ENCODE measurements around the gene LRRC9.

The LRRC9 gene

GRCh38 chr14:60067882-60068281 is 147.9 kb downstream of the LRRC9 start:
- Histone ChIP-seq H3K27ac (ENCODE audit: low read length) (no peak overlapping the region), H3K4me1 (ENCODE audit: control insufficient read depth in 1 of 2, insufficient read depth in 2 of 2, low read length in 2 of 2) (no peaks in the 10 kb centered on the region), H3K36me3 (ENCODE audit: control insufficient read depth in 1 of 2, insufficient read depth in 2 of 2, low read length in 2 of 2) (no peaks in the 10 kb centered on the region), H3K4me3 (ENCODE audit: low read depth in 1 of 2, low read length in 2 of 2) (no peak overlapping the region), H3K9me3 (ENCODE audit: control insufficient read depth in 1 of 2, low read length in 2 of 2) (no peaks in the 10 kb centered on the region), H3K27me3 (ENCODE audit: low read depth, low read length) (no peaks in the 10 kb centered on the region)

- H3K4me3 ChIP-seq (ENCODE audit: low read depth in 1 of 2, low read length in 2 of 2) = no peak overlapping the region
Measured at GRCh38 chr14:60079723-60080122, 159.8 kb downstream of the LRRC9 start.

GRCh38 chr14:60085085-60085484 is 165.1 kb downstream of the LRRC9 start:
- no peaks in the 10 kb centered on the region for H3K4me1 ChIP-seq (ENCODE audit: control insufficient read depth in 1 of 2, insufficient read depth in 2 of 2, low read length in 2 of 2)
- no peak overlapping the region for H3K27ac ChIP-seq (ENCODE audit: low read length)
- H3K36me3 ChIP-seq (ENCODE audit: control insufficient read depth in 1 of 2, insufficient read depth in 2 of 2, low read length in 2 of 2) = no peaks in the 10 kb centered on the region
- H3K4me3 ChIP-seq (ENCODE audit: low read depth in 1 of 2, low read length in 2 of 2) = no peak overlapping the region
- H3K27me3 ChIP-seq (ENCODE audit: low read depth, low read length) = no peaks in the 10 kb centered on the region
- no peaks in the 10 kb centered on the region for H3K9me3 ChIP-seq (ENCODE audit: control insufficient read depth in 1 of 2, low read length in 2 of 2)

More at GRCh38 chr14:60079723-60080122, 159.8 kb downstream of the LRRC9 start:
- Histone ChIP-seq H3K36me3 (ENCODE audit: control insufficient read depth in 1 of 2, insufficient read depth in 2 of 2, low read length in 2 of 2) (no peaks in the 10 kb centered on the region), H3K4me1 (ENCODE audit: control insufficient read depth in 1 of 2, insufficient read depth in 2 of 2, low read length in 2 of 2) (no peaks in the 10 kb centered on the region), H3K27me3 (ENCODE audit: low read depth, low read length) (no peaks in the 10 kb centered on the region), H3K9me3 (ENCODE audit: control insufficient read depth in 1 of 2, low read length in 2 of 2) (no peaks in the 10 kb centered on the region), H3K27ac (ENCODE audit: low read length) (no peak overlapping the region)

- H3K36me3 ChIP-seq (ENCODE audit: control insufficient read depth in 1 of 2, insufficient read depth in 2 of 2, low read length in 2 of 2) = no peaks in the 10 kb centered on the region
- no peak overlapping the region for H3K4me3 ChIP-seq (ENCODE audit: low read depth in 1 of 2, low read length in 2 of 2)
- H3K27ac ChIP-seq (ENCODE audit: low read length) = no peak overlapping the region
- no peaks in the 10 kb centered on the region for H3K27me3 ChIP-seq (ENCODE audit: low read depth, low read length)
- H3K4me1 ChIP-seq (ENCODE audit: control insufficient read depth in 1 of 2, insufficient read depth in 2 of 2, low read length in 2 of 2) = no peaks in the 10 kb centered on the region
- no peaks in the 10 kb centered on the region for H3K9me3 ChIP-seq (ENCODE audit: control insufficient read depth in 1 of 2, low read length in 2 of 2)
Measured at GRCh38 chr14:60085693-60086092, 165.7 kb downstream of the LRRC9 start.

- Histone ChIP-seq H3K27me3 (ENCODE audit: low read depth, low read length) (no peaks in the 10 kb centered on the region), H3K4me3 (ENCODE audit: low read depth in 1 of 2, low read length in 2 of 2) (no peak overlapping the region), H3K36me3 (ENCODE audit: control insufficient read depth in 1 of 2, insufficient read depth in 2 of 2, low read length in 2 of 2) (peaks cover 0 to 10% of the 10 kb centered on the region in 2 donors), H3K27ac (ENCODE audit: low read length) (no peak overlapping the region), H3K4me1 (ENCODE audit: control insufficient read depth in 1 of 2, insufficient read depth in 2 of 2, low read length in 2 of 2) (no peaks in the 10 kb centered on the region), H3K9me3 (ENCODE audit: control insufficient read depth in 1 of 2, low read length in 2 of 2) (no peaks in the 10 kb centered on the region)
Measured at GRCh38 chr14:60087668-60088067, 167.7 kb downstream of the LRRC9 start.

- Histone ChIP-seq H3K4me3 (ENCODE audit: low read depth in 1 of 2, low read length in 2 of 2) (no peak overlapping the region), H3K4me1 (ENCODE audit: control insufficient read depth in 1 of 2, insufficient read depth in 2 of 2, low read length in 2 of 2) (peaks cover 0 to 11% of the 10 kb centered on the region in 2 donors), H3K27ac (ENCODE audit: low read length) (no peak overlapping the region), H3K36me3 (ENCODE audit: control insufficient read depth in 1 of 2, insufficient read depth in 2 of 2, low read length in 2 of 2) (peaks cover 0 to 18% of the 10 kb centered on the region in 2 donors), H3K27me3 (ENCODE audit: low read depth, low read length) (no peaks in the 10 kb centered on the region), H3K9me3 (ENCODE audit: control insufficient read depth in 1 of 2, low read length in 2 of 2) (no peaks in the 10 kb centered on the region)
Measured at GRCh38 chr14:60089221-60089620, 169.3 kb downstream of the LRRC9 start.

- Histone ChIP-seq H3K36me3 (ENCODE audit: control insufficient read depth in 1 of 2, insufficient read depth in 2 of 2, low read length in 2 of 2) (peaks cover 0 to 18% of the 10 kb centered on the region in 2 donors), H3K9me3 (ENCODE audit: control insufficient read depth in 1 of 2, low read length in 2 of 2) (no peaks in the 10 kb centered on the region), H3K4me3 (ENCODE audit: low read depth in 1 of 2, low read length in 2 of 2) (peak overlapping the region; percentile 84 to 93), H3K27me3 (ENCODE audit: low read depth, low read length) (no peaks in the 10 kb centered on the region), H3K27ac (ENCODE audit: low read length) (peak overlapping the region; percentile 99), H3K4me1 (ENCODE audit: control insufficient read depth in 1 of 2, insufficient read depth in 2 of 2, low read length in 2 of 2) (peaks cover 0 to 21% of the 10 kb centered on the region in 2 donors)
Measured at GRCh38 chr14:60090864-60091519, 171.0 kb downstream of the LRRC9 start.

GRCh38 chr14:60091550-60092525 is 171.9 kb downstream of the LRRC9 start, which contains the start of gene PCNX4:
Gene PCNX4 (plus strand): TSS chr14:60091923. CDS start chr14:60107639, 15,716 bp downstream.
- Histone ChIP-seq H3K27me3 (ENCODE audit: low read depth, low read length) (no peaks in the 10 kb centered on the region), H3K27ac (ENCODE audit: low read length) (peak within 1 kb of the TSS; percentile 99), H3K4me1 (ENCODE audit: control insufficient read depth in 1 of 2, insufficient read depth in 2 of 2, low read length in 2 of 2) (peaks cover 0 to 22% of the 10 kb centered on the region in 2 donors), H3K4me3 (ENCODE audit: low read depth in 1 of 2, low read length in 2 of 2) (peak within 1 kb of the TSS; percentile 84 to 93), H3K9me3 (ENCODE audit: control insufficient read depth in 1 of 2, low read length in 2 of 2) (no peaks in the 10 kb centered on the region), H3K36me3 (ENCODE audit: control insufficient read depth in 1 of 2, insufficient read depth in 2 of 2, low read length in 2 of 2) (peaks cover 0 to 18% of the 10 kb centered on the region in 2 donors)

GRCh38 chr14:60092526-60092920 is 172.6 kb downstream of the LRRC9 start:
- no peaks in the 10 kb centered on the region for H3K27me3 ChIP-seq (ENCODE audit: low read depth, low read length)
- peaks cover 0 to 22% of the 10 kb centered on the region in 2 donors for H3K4me1 ChIP-seq (ENCODE audit: control insufficient read depth in 1 of 2, insufficient read depth in 2 of 2, low read length in 2 of 2)
- H3K36me3 ChIP-seq (ENCODE audit: control insufficient read depth in 1 of 2, insufficient read depth in 2 of 2, low read length in 2 of 2) = peaks cover 0 to 18% of the 10 kb centered on the region in 2 donors
- peak overlapping the region; percentile 99 for H3K27ac ChIP-seq (ENCODE audit: low read length)
- H3K9me3 ChIP-seq (ENCODE audit: control insufficient read depth in 1 of 2, low read length in 2 of 2) = no peaks in the 10 kb centered on the region
- H3K4me3 ChIP-seq (ENCODE audit: low read depth in 1 of 2, low read length in 2 of 2) = peak overlapping the region; percentile 84 to 93

- peak overlapping the region; percentile 84 to 93 for H3K4me3 ChIP-seq (ENCODE audit: low read depth in 1 of 2, low read length in 2 of 2)
- no peaks in the 10 kb centered on the region for H3K9me3 ChIP-seq (ENCODE audit: control insufficient read depth in 1 of 2, low read length in 2 of 2)
- peak overlapping the region; percentile 99 for H3K27ac ChIP-seq (ENCODE audit: low read length)
- H3K36me3 ChIP-seq (ENCODE audit: control insufficient read depth in 1 of 2, insufficient read depth in 2 of 2, low read length in 2 of 2) = peaks cover 5 to 18% of the 10 kb centered on the region in 2 donors
- H3K27me3 ChIP-seq (ENCODE audit: low read depth, low read length) = no peaks in the 10 kb centered on the region
- peaks cover 0 to 22% of the 10 kb centered on the region in 2 donors for H3K4me1 ChIP-seq (ENCODE audit: control insufficient read depth in 1 of 2, insufficient read depth in 2 of 2, low read length in 2 of 2)
Measured at GRCh38 chr14:60093080-60093479, 173.1 kb downstream of the LRRC9 start.

- peak overlapping the region; percentile 84 to 93 for H3K4me3 ChIP-seq (ENCODE audit: low read depth in 1 of 2, low read length in 2 of 2)
- H3K9me3 ChIP-seq (ENCODE audit: control insufficient read depth in 1 of 2, low read length in 2 of 2) = no peaks in the 10 kb centered on the region
- peaks cover 0 to 22% of the 10 kb centered on the region in 2 donors for H3K4me1 ChIP-seq (ENCODE audit: control insufficient read depth in 1 of 2, insufficient read depth in 2 of 2, low read length in 2 of 2)
- H3K27ac ChIP-seq (ENCODE audit: low read length) = peak overlapping the region; percentile 99
- H3K36me3 ChIP-seq (ENCODE audit: control insufficient read depth in 1 of 2, insufficient read depth in 2 of 2, low read length in 2 of 2) = peaks cover 7 to 18% of the 10 kb centered on the region in 2 donors
- no peaks in the 10 kb centered on the region for H3K27me3 ChIP-seq (ENCODE audit: low read depth, low read length)
Measured at GRCh38 chr14:60093606-60094005, 173.7 kb downstream of the LRRC9 start.
